Measurements from ENCODE around the gene SMYD3.
"Not testable (repeated sequence)": the region's sequence is repeated elsewhere in the genome, so short reads cannot be mapped to it uniquely, and the experiment has no call there.

Gene SMYD3

GRCh38 chr1:245842106-245842505 lies 665.0 kb downstream of the SMYD3 start:
- DNase-seq (ENCODE audit: low read depth in 2 of 2): no peak

- no peak for DNase-seq (ENCODE audit: low read depth in 2 of 2)
Measured at GRCh38 chr1:245840971-245841370, 666.1 kb downstream of the SMYD3 start.

GRCh38 chr1:245837718-245838117 lies 669.4 kb downstream of the SMYD3 start:
- no peak for DNase-seq (ENCODE audit: low read depth in 2 of 2)

GRCh38 chr1:245835386-245835785 lies 671.7 kb downstream of the SMYD3 start:
- DNase-seq (ENCODE audit: low read depth in 2 of 2): no peak

- no peak for DNase-seq (ENCODE audit: low read depth in 2 of 2)
Measured at GRCh38 chr1:245834002-245834401, 673.1 kb downstream of the SMYD3 start.

DNA sequence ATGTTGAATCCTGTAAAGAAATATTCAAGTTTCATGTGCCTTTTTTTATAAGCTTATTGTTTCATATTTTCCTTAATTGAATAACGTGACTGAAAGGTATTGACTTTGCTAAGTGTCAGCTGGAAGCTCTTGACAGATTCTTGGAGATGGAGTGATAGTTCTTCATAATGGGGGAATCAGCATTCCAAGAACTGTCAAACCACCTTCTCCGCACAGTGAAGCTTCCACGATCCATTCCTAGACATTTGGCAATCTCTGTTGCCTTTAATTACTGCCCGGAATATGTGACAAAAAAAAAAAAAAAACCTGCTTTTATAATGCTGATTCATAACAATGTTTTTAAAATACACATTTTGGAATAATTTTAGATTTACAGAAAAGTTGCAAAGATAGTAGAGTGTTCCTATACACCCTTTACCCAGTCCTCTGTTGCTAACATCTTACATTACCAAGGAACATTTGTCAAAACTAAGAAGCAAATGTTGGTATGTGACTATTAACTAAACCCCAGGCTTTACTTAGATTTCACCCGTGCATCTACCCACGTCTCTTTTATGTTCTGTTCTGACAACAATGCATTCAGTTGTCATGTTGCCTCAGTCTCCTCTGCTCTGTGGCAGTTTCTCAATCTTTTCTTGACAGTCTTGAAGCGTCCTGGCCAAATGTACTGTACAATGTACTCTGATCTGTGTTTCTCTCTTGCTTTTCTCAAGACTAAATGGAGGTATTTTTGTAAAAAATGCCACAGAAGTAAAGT lies 674.1 kb downstream of the SMYD3 start:
- no peak for DNase-seq (ENCODE audit: low read depth in 2 of 2)

- no peak for DNase-seq (ENCODE audit: low read depth in 2 of 2)
Measured at GRCh38 chr1:245831518-245831917, 675.6 kb downstream of the SMYD3 start.

DNA sequence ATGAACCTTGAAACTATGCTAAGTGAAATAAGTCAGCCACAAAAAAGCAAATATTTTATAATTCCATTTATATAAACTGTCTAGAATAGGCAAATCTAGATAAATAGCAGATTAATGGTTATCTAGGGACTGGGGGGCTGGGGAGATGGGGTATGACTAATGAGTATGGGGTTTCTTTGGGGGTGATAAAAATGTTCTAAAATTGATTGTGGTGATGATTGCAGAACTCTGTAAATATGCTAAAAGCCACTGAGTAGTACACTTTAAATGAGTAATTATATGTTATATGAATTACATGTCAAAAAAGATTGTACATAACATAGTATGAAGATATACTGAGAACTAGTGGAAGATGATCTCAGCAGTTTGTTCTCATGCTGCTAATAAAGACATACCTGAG lies 677.3 kb downstream of the SMYD3 start:
- DNase-seq (ENCODE audit: low read depth in 2 of 2): no peak

DNA sequence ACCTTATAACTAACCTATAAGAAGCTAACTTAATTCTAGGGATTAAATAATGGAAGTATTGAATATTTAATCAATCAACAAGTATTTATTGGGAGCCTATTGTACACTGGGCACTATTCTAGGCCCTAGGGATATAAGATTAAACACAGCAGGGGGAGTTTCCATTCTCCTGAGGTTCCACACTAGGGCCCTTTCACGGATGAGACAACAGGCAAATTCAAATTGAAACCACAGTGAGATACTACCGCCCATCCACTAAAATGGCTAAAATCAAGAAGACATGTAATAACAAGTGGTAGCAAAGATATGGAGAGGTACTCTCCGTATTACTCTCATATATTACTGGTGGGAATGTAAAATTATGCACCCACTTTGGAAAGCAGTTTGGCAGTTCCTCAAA lies 677.9 kb downstream of the SMYD3 start:
- no peak for DNase-seq (ENCODE audit: low read depth in 2 of 2)

- DNase-seq (ENCODE audit: low read depth in 2 of 2): no peak
Measured at GRCh38 chr1:245827301-245827700, 679.8 kb downstream of the SMYD3 start.

DNA sequence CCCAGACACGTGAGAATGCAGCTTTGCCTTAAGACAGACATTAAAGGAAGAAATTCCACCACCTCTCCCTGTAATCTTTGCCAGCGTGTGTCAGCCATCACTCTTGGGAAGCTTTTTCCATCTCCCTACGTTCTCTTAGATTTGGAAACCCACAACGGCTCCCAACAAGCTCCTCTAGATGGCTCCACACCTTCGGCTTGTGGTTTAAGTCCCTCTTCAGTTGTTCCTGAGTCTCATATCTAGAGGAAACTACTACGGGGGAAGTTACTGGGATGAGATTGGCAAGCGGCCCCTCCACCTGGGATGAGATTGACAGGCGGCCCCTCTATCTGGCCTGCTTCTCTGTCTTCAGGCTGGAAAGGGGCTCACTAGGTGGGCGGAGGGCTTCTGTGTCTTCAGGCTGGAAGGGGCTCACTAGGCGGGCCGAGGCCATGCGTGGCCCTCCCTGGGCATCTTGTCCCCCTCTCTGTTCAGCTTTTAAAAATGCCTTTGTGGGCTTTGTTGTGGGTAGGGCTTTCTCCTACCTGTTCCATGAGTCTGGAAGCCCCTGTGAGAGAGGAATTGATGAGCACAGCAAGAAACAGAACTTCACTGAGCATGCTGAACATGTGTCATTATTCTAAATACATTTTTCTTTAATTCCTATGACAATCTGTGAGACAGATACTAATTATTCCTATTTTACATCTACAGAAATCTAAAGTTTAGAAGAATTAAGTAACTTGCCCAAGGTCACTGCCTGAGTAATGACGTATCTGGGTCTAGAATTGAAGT lies 681.8 kb downstream of the SMYD3 start:
- no peak for DNase-seq (ENCODE audit: low read depth in 2 of 2)

- DNase-seq (ENCODE audit: low read depth in 2 of 2): no peak
Measured at GRCh38 chr1:245823408-245824147, 683.5 kb downstream of the SMYD3 start.

DNA sequence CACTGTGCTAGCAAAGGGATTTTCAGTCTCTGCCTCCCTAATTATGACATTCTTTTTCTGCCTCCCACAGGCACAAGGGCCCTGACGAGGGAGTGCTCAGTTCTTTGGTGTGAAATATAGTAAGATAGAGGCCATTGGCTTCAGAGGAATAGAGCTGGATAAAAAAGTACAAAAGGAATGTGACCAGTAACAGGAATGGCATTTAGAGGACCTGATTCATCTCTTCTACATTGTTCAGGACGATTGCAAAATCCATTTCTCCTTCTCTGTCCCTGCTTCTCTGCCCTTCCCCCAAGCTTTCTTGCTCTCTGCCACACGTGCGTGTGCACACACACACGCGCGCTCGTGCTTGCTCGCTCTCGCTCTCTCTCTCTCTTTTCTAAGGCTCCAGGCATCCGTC lies 684.1 kb downstream of the SMYD3 start:
- no peak for DNase-seq (ENCODE audit: low read depth in 2 of 2)

GRCh38 chr1:245818363-245818762 lies 688.7 kb downstream of the SMYD3 start:
- not testable (repeated sequence) for DNase-seq (ENCODE audit: low read depth in 2 of 2)

GRCh38 chr1:245816496-245816895 lies 690.6 kb downstream of the SMYD3 start:
- DNase-seq (ENCODE audit: low read depth in 2 of 2): not testable (repeated sequence)

DNA sequence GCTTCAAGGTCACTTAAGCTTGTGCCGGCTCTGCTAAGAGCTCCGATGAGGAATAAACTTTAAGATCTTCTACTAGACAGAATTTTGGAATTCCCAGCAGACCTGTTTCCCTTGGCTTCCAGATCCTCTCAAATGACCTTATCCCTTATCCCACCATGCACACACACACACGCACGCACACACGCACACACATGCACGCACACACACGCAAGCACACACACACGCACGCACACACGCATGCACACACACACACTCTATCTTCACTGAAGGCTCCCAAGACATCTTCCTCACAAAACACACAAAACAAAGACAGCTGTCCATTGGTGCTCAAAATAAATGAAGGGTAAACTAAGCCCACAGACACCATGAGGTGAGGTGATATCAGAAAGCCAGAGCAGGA lies 692.4 kb downstream of the SMYD3 start:
- no peak for DNase-seq (ENCODE audit: low read depth in 2 of 2)

GRCh38 chr1:245812278-245812677 lies 694.8 kb downstream of the SMYD3 start:
- DNase-seq (ENCODE audit: low read depth in 2 of 2): no peak

DNA sequence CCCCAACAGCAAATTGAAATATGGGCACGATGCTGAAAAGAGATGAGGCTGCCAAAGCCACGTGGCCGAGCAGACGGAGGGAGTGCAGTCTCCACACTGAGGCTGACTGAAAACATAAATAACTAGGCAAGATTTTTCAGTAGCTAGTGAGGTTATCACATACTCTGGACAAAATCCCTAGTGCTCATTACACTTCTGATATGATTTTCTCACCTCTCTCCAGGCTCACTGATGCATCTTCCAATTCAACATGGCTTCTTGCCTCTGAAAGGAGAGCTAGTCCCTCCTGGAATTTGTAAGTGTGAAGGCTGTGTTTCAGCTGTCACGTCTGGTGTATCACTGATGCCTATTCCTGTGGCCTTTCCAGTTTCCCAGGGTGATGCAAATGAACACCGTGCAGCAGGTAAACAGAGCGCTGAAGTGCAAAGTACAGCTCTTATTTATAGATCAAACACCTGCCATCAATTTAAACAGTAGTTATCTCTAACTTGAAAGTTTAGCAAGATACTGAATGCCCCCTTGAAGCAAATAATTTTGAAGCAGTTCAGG lies 696.2 kb downstream of the SMYD3 start:
- no peak for DNase-seq (ENCODE audit: low read depth in 2 of 2)

DNA sequence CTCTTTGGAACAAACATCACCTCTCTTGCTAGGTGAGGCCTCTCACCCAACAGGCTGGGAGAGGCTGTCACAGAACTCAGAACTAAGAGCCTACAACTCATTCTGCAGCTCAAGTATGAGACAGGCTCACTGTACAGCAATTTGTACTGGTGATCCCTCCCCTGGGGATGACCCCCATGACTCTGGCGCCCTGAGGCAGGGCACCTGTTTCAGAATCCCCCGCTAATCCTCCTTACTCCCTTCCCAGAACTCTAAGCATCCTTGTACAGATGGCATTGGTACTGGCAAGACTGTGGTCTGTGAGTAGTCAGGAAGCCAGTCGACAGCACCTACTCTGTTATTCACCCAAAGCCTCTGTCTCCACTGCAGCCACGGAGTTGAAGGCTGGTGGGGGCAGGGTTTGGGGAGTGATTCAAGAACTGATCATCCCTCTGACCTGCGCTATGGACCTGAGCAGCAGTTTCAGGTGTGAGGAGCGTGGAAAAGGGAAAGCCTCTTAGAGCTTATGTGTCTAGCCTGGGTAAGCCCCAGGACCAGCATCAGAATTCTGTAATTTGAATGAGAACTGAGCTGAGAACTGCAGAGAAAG lies 696.8 kb downstream of the SMYD3 start:
- DNase-seq (ENCODE audit: low read depth in 2 of 2): no peak

DNA sequence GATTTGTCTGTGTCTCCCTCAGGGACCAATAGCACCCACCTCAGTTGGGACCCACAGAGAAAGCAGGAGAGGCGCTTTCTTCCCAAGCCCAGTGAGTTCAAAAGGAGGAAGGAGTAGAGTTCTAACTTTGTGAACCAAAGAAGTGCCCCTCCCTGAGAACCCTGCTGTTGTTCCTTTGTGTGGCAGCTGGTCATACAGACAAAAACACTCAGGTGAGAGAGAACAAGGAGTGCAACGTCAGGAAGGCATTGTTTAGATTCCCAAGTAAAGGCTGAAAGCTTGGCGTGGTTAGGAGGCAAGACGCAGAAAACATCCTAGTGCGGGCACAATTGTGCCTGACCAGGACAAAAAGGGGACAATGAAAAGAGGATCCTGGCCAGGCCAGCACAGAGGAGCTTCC lies 697.7 kb downstream of the SMYD3 start:
- DNase-seq (ENCODE audit: low read depth in 2 of 2): no peak

- no peak for DNase-seq (ENCODE audit: low read depth in 2 of 2)
Measured at GRCh38 chr1:245807954-245808719, 698.9 kb downstream of the SMYD3 start.
